Hepatic stellate cell (primary cell): Measurements from ENCODE around the gene SLBP.
"Not testable (repeated sequence)": the region's sequence is repeated elsewhere in the genome, so short reads cannot be mapped to it uniquely, and the experiment has no call there.

Experiments used
- DNase-seq: peaks from one replicate; pipeline ENCODE4 v3.0.0; 2011; ENCODE audit warnings: low spot score

The SLBP gene

GRCh38 chr4:1674682-1675081 is 37.4 kb downstream of the SLBP start:
- DNase-seq, result no peak

DNA sequence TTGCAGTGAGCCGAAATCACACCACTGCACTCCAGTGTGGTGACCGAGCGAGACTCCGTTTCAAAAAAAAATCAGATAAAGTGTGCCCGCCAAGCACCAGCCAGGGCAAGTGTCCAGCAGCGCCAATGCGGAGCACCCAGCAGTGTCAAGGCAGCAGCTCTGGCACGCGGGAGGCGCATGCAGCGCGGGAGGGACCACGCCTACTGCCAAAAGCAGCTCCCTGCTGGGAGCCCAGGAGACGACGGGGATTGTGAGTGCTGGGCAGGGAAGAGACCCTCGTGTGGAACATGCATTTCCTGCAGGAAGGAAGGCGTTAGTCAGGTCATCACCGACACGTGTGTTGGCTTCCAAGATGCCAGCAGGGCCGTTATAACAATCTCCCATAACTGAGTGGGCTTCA is 38.4 kb downstream of the SLBP start:
- DNase-seq, result no peak

GRCh38 chr4:1671011-1671410 is 41.1 kb downstream of the SLBP start:
- DNase-seq, result not testable (repeated sequence)

DNA sequence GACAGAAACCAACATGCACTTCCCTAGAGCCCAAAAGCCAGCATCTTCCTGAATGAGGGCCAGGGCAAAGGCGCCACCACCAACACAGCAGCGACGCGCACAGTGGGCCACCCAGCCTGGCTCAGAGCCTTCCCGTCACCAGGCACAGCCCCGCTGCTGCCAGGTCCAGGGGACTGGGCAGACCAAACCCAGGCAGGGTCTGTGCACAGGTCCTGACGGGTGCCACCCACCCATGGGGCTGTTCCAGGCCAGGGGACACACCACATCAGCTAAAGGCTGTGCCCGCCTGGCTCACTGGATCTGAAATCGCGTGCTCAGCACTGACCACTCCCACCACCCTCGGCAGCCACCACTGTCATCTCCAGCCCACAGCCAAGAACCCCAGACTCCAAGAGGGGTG is 41.8 kb downstream of the SLBP start:
- no peak for DNase-seq

DNA sequence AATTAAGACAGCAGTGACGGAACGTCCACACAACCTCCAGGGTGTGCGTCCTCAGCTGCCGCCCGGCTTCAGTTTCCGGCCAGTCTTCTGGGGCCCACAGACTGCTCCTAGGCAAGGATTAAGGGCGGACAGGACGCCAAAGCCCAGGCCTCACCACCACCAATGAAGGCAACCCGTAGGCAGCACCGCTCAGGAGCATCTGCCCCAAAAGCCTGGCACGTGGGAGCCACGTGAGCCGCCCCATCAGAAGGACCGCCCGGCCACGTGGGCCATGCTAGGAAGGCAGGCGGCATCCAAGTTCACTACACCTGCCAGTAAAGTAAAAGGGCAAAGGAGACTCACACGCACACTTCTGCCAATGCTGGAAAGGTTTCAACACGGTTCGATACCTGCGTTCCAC is 42.3 kb downstream of the SLBP start:
- DNase-seq, result no peak

- DNase-seq, result no peak
These were observed 42.8 kb downstream of the SLBP start for GRCh38 chr4:1669270-1669669.

DNA sequence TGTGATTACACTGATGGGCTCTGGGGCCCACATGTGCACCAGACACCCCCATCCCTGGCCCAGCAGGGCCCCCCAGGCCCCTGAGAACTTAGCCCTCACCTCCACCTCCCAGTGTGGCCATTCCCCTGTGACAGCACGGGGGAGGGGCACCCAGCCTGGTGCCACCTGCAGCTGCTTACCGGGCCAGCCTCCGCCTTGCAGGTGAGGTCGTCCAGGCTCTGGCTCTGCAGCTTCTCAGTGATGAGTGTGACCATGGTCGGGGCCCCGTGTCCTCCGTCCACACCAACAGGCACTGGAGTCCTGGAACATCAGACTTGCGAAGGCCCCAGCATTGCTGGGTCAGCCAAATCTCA is 43.7 kb downstream of the SLBP start:
- no peak for DNase-seq

GRCh38 chr4:1667273-1667672 is 44.8 kb downstream of the SLBP start:
- no peak for DNase-seq

- no peak for DNase-seq
These were observed 45.7 kb downstream of the SLBP start for GRCh38 chr4:1666391-1666790.

DNA sequence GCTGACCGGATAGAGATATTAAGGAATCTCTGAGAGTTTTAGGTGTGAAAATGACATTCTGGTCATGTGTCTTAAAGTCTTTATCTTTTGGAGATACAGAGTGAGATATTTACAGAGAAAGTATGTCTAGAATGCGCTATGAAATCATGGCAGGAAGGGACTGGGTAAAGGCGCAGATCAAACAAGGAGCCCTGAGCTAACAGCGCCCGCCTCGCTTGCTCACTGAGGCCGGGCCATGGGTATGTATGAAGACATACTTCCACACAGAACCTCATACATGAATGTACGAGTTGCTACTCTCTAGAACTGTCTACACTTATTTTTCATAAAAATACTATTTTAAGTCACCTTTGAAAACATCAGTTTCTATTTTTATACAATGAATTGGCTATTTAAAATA is 48.0 kb downstream of the SLBP start:
- no peak for DNase-seq

GRCh38 chr4:1663549-1663948 is 48.6 kb downstream of the SLBP start:
- no peak for DNase-seq

DNA sequence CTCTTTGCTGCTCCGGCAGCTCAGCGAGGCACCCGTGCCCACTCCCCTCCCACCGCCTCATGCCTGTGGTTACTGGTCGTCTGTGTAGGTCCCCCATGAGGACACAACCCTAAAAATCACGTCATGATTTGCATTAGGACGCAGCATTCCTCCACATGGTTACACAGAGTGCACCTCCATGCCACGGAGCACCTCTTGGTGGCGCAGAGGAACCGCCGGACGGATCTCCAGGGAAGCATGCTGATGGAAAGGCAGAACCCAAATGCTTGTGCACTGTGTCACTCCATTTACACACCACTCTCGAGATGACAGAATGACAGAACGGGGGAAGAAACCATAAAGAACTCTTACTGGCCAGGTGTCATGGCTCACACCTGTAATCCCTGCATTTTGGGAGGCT is 50.4 kb downstream of the SLBP start:
- DNase-seq, result no peak

GRCh38 chr4:1660948-1661677 is 51.0 kb downstream of the SLBP start:
- no peak for DNase-seq

GRCh38 chr4:1659104-1660043 is 52.7 kb downstream of the SLBP start:
- DNase-seq, result no peak

GRCh38 chr4:1658581-1658980 is 53.5 kb downstream of the SLBP start:
- DNase-seq, result no peak

DNA sequence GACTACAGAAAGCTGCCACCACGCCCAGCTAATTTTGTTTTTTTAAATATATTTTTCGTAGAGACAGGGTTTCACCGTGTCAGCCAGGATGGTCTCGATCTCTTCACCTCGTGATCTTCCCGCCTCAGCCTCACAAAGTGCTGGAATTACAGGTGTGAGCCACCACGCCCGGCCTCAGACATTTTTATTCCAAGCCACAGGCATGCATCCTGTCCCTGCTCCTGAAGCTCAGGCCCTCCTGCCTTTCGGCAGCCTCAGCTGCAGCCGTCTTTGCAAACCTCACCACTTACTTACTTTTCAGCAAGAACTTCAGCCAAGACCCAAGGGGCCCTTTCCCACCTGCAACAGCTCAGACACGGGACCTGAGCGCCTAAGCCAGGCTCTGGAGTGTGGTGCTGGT is 54.0 kb downstream of the SLBP start:
- DNase-seq, result no peak

- no peak for DNase-seq
These were observed 55.1 kb downstream of the SLBP start for GRCh38 chr4:1656986-1657385.

DNA sequence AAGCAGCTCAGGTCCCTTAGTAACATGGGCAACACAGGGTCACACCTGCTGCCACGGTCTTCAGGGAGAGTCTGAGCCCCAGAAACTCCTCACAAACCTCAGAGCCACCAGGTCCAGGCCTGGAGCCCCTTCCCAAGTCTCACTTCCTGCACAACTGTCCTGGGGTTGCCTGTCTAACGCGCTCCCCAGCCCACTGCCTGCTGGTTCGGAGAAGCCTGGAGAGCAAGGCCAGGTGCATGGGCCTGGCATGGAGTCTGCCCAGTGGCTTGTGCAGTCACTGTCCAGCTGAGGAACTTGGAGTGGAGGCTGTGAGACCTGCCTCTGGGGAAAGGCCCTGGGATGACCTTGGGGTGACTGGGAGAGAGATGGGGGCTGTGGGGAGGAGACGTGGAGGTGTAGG is 56.0 kb downstream of the SLBP start:
- DNase-seq, result no peak

GRCh38 chr4:1655676-1656075 is 56.4 kb downstream of the SLBP start:
- DNase-seq, result no peak

- DNase-seq, result no peak
These were observed 57.0 kb downstream of the SLBP start for GRCh38 chr4:1655081-1655480.

- no peak for DNase-seq
These were observed 57.7 kb downstream of the SLBP start for GRCh38 chr4:1654216-1654955.

DNA sequence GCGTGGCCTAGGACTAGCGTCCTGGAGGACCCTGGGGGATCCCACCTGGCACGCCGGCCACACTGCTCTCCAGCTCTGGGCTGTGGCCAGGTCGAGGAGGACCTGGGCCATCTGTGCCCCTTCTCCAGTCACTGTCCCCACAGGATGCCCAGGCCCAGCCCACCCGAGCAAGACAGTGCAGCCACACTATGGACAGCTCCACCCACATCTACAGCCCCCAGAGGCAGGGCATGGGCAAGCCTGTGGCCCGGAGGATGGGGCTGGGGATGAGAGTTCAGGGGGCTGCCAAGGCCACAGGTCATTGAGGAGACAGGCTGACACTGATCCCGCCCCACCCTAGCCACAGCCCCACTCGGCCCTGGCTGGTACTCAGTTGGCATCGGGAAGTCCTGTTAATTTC is 58.3 kb downstream of the SLBP start:
- DNase-seq, result no peak

DNA sequence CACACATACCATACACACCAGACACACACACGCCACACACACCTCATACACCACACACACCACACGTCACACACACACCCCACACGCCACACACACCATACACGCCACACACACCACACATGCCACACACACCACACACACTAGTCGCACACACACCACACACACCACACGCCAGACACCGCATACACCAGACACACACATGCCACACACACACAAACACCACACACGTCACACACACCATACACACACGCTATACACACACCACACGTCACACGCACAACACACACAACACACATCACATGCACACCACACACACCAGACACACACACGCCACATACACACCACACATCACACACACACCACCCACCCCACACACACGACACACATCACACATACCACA is 60.0 kb downstream of the SLBP start:
- no peak for DNase-seq
